ENCODE data around the gene EFEMP2. TPM values are rescaled to one million over a fixed set of nuclear protein-coding genes. Genes with fewer than 3 reads are reported as not detected.
"Not testable (repeated sequence)": the region's sequence is repeated elsewhere in the genome, so short reads cannot be mapped to it uniquely, and the experiment has no call there.

The EFEMP2 gene
- total RNA-seq, 2 experiments from 2014 or later, result 7.2 to 7.6 TPM

- Histone ChIP-seq H3K4me3 (ENCODE audit: low read depth, low read length, poor library complexity, severe bottlenecking) (peak overlapping the region; percentile 93), H3K79me2 (ENCODE audit: insufficient read depth, low read depth, low read length) (peaks cover 34% of the 10 kb centered on the region), H3K27ac (ENCODE audit: low read depth, low read length, poor library complexity, severe bottlenecking) (peak overlapping the region; percentile 86), H3K4me2 (ENCODE audit: low read length) (peak overlapping the region; percentile 97), H3K4me1 (ENCODE audit: insufficient read depth, low read length, poor library complexity, severe bottlenecking) (peaks cover 49% of the 10 kb centered on the region)
- intact Hi-C loops (cut with micrococcal nuclease; ENCODE audit: unreplicated experiment), result loop anchor here (5.0 kb wide), 2 partner anchors 110 to 160 kb away; partner anchors contain the start of genes BANF1, EIF1AD and SF3B2
- H3K9me3 ChIP-seq (ENCODE audit: low read length); BruUV-seq (replicated peaks); H3K36me3 ChIP-seq (ENCODE audit: insufficient read depth, low read length); H4K20me1 ChIP-seq (ENCODE audit: insufficient read depth, low read length); H2AFZ ChIP-seq (ENCODE audit: low read length); H3K9me2 ChIP-seq (ENCODE audit: insufficient read depth, low read length); CTCF ChIA-PET (ENCODE audit: unreplicated experiment): not testable (repeated sequence)
- TF ChIP-seq CTCF (conservative IDR thresholded peaks at IDR 0.05; ENCODE audit: low read length), result peak; percentile 38; the same call in 1 of the 2 replicates
- DNase-seq (ENCODE audit: low spot score), result peak; percentile 59
- POLR2A ChIA-PET, result interaction anchor here (0.8 to 1.5 kb wide), 2 partner anchors 9 to 160 kb away, joined by 3 read pairs; partner anchors contain the start of gene SF3B2
These were observed 19.5 kb upstream of the EFEMP2 start for GRCh38 chr11:65892137-65892540.

DNA sequence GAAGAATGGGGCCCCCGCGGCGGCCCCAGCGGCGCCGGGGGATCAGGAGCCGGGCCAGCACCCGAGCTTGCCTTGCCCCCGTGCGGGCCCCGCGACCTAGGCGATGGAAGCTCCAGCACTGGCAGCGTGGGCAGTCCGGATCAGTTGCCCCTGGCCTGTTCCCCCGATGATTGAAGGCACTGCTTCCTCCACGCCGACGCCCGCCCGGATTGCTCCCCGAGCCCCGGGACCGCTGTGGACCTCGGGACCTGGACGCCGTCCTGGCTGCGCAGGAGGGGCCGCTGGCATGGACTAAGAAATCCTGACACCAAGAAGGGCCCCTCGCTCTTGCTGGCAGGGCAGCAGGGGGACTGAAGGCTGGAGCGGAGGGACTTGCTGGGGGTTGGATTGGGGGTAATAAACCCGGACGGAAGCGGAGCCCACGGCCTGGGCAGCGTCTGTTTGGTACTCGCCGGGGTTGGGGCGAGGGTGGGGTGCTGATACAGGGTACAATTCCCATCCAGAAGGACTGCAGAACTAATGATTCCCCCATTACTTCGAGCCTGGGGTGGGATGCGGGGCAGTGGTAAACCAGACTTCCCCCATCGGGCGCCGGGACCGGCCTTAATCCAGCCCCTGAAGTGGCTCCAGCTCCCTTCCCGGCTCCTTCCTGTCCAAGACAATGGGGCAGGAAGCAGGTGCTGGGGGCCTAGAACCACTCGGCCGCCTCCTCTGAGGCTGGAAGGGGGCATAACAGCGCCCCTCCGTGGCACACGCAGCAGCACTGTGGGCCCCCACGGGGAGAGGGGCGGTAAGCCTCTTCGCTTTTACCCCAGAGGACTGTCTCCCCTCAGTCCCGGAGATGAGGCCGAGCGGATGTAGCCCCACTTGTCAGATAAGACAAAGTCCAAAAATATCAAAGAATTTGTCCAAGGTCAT, 18.9 kb upstream of the EFEMP2 start:
- Histone ChIP-seq H3K9me2 (ENCODE audit: insufficient read depth, low read length) (no peaks in the 10 kb centered on the region), H3K36me3 (ENCODE audit: insufficient read depth, low read length) (peaks cover 11% of the 10 kb centered on the region), H3K27ac (ENCODE audit: low read depth, low read length, poor library complexity, severe bottlenecking) (peak overlapping the region; percentile 86), H3K4me1 (ENCODE audit: insufficient read depth, low read length, poor library complexity, severe bottlenecking) (peaks cover 55% of the 10 kb centered on the region), H2AFZ (ENCODE audit: low read length) (no peak overlapping the region), H3K79me2 (ENCODE audit: insufficient read depth, low read depth, low read length) (peaks cover 40% of the 10 kb centered on the region), H3K4me3 (ENCODE audit: low read depth, low read length, poor library complexity, severe bottlenecking) (peak overlapping the region; percentile 93), H3K9me3 (ENCODE audit: low read length) (no peaks in the 10 kb centered on the region), H3K4me2 (ENCODE audit: low read length) (peak overlapping the region; percentile 97), H4K20me1 (ENCODE audit: insufficient read depth, low read length) (peaks cover 5% of the 10 kb centered on the region; the same call in 1 of the 2 replicates)
- TF ChIP-seq CTCF (conservative IDR thresholded peaks at IDR 0.05; ENCODE audit: low read length) (peak; percentile 92), EZH2phosphoT487 (IDR thresholded peaks at IDR 0.05; ENCODE audit: borderline replicate concordance, low read depth, low read length) (no peak)
- intact Hi-C loops (cut with micrococcal nuclease; ENCODE audit: unreplicated experiment), result loop anchor here (2.0 to 5.0 kb wide), 3 partner anchors 27 to 161 kb away; partner anchors contain the start of genes BANF1, C11orf68, DRAP1 and EIF1AD
- ChIA-PET POLR2A (interaction anchor here (0.7 to 5.6 kb wide), 10 partner anchors 10 to 562 kb away, joined by 3 to 59 read pairs (median 4); partner anchors contain the start of genes BANF1, CFL1, EIF1AD and KAT5), CTCF (ENCODE audit: unreplicated experiment) (interaction anchor here (1.6 kb wide), 1 partner anchor 31 kb away, joined by 12 read pairs; the partner anchor contains the start of gene MUS81)
- BruUV-seq (replicated peaks), result TSS peak; percentile 89
- DNase-seq (ENCODE audit: low spot score), result peak; percentile 83
